Kidney epithelial cell (primary cell): Measurements from ENCODE around the gene KCNN1. TPM values are rescaled to one million over a fixed set of nuclear protein-coding genes. Genes with fewer than 3 reads are reported as not detected.

Source experiments
- DNase-seq: peaks from one replicate; pipeline ENCODE4 v3.0.0-alpha.2; 2010; ENCODE audit warnings: low read depth
- H3K27me3 ChIP-seq: 2 replicates; pipeline ENCODE4 v1.6.0; 2011; ENCODE audit warnings: low read length; ENCODE audit not compliant: control insufficient read depth, insufficient read depth
- H3K36me3 ChIP-seq: 2 replicates; pipeline ENCODE4 v1.5.1; 2011; ENCODE audit warnings: low read length; ENCODE audit not compliant: control insufficient read depth, insufficient read depth
- H3K4me3 ChIP-seq: 2 replicates; pipeline ENCODE4 v1.5.1; 2011; ENCODE audit warnings: low read depth, mild to moderate bottlenecking, control low read depth, low read length
- CTCF ChIP-seq: IDR thresholded peaks from 2 replicates; pipeline ENCODE4 v1.5.1; 2011; ENCODE audit warnings: mild to moderate bottlenecking, moderate library complexity, low read length, control low read depth, inconsistent platforms; ENCODE audit not compliant: insufficient read depth, poor library complexity, severe bottlenecking
- total RNA-seq: library from RNA; depleted of rRNA; stranded (reverse); fragments of >200 nt; gene quantifications from 2 replicates; pipeline ENCODE4 v1.2.3, GENCODE V29; 2015

The KCNN1 gene
- total RNA-seq, 1 donor from 2014 or later, result 2.3 TPM

- Histone ChIP-seq H3K36me3 (peaks cover 2% of the 10 kb centered on the region), H3K27me3 (no peaks in the 10 kb centered on the region), H3K4me3 (no peak overlapping the region)
- no peak for DNase-seq
- TF ChIP-seq CTCF, result no peak
Observed at GRCh38 chr19:18014197-18014596, 47.3 kb downstream of the KCNN1 start.

DNA sequence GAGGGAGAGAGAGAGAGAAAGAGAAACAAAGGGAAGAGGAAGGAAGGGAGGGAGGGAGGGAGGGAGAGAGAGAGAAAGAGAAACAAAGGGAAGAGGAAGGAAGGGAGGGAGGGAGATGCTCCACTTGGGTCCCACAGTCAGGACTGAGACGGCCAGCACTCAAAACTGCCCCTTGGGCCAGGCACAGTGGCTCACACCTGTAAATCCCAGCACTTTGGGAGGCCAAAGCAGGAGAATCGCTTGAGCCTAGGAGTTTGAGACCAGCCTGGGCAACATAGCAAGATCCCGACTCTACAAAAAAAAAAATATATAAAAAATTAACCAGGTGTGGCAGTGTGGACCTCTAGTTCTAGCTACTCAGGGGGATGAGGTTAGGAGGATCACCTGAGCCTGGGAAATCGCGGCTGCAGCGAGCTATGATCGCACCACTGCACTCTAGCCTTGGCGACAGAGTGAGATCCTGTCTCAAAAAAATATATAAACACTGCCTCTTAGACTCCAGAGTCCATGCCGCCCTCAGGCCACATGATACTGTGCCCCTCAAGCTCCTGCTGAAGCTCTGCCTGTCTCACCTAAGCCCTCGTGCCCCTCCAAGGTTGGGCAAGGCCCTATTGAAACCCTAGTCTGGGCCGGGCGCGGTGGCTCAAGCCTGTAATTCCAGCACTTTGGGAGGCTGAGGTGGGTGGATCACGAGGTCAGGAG lies 49.5 kb downstream of the KCNN1 start:
- Histone ChIP-seq H3K36me3 (peaks cover 2% of the 10 kb centered on the region), H3K4me3 (no peak overlapping the region), H3K27me3 (no peaks in the 10 kb centered on the region)
- no peak for DNase-seq
- no peak for TF ChIP-seq CTCF

DNA sequence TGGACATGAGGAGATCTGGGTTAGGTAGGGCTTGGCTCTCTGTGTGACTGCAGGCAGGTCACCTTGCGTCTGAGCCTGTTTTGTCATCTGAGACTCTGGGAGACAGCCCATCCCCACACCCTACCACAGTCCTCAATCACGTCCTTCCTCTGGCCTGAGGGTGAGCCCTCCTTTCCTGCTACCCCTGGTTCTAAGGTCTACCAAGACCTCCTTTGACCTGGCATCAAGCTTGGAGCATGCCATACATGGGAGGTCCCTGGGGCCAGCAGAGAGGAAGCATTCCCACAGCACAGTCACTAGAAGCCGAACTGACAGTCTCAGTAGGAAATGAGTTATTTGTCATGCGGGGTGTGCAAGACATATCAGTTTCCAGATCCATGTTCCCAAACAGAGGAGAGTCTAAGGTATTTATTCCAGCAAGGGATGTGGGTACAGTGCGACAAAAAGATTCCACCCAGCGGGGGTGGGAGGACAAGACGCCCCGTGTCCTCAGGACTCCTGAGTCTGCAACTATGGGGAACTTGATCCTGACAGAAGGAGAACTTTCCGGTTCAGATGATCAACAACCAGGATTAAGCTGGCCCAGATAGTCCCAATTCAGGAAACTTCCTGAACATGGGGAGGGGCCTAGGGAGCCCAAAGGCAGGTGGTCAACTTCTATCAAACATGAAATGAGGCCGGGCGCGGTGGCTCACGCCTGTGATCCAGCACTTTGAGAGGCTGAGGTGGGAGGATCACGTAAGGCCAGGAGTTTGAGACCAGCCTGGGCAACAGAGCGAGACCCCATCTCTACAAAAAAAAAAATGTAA lies 50.6 kb downstream of the KCNN1 start:
- no peak overlapping the region for H3K4me3 ChIP-seq
- no peak for TF ChIP-seq CTCF
- no peak for DNase-seq
- no peaks in the 10 kb centered on the region for H3K27me3 ChIP-seq
- peaks cover 2% of the 10 kb centered on the region for H3K36me3 ChIP-seq

GRCh38 chr19:18020212-18021085 lies 53.5 kb downstream of the KCNN1 start:
- Histone ChIP-seq H3K4me3 (no peak overlapping the region), H3K36me3 (no peaks in the 10 kb centered on the region), H3K27me3 (no peaks in the 10 kb centered on the region)
- TF ChIP-seq CTCF, result no peak
- no peak for DNase-seq

- Histone ChIP-seq H3K4me3 (no peak overlapping the region), H3K36me3 (no peaks in the 10 kb centered on the region), H3K27me3 (no peaks in the 10 kb centered on the region)
- no peak for TF ChIP-seq CTCF
- no peak for DNase-seq
Observed at GRCh38 chr19:18021121-18021755, 54.3 kb downstream of the KCNN1 start.
